Cardiac fibroblast (primary cell): ENCODE data around the gene DIS3L2.

Experiments used
- DNase-seq, 2 donors: peaks; one replicate each; pipeline versions ENCODE4 v3.0.0 to v3.0.0-alpha.2; 2010; ENCODE audit warnings: low read depth in 2 of 2
- H3K4me3 ChIP-seq, 2 donors: replicated peaks in 1 of 2; 1 replicate in 1 of 2; 2 replicates in 1 of 2; pipeline ENCODE4 v1.5.1; 2011; ENCODE audit warnings: low read depth in 2 of 2, low read length in 2 of 2, mild to moderate bottlenecking in 2 of 2, moderate library complexity in 1 of 2
- CTCF ChIP-seq: IDR thresholded peaks from one replicate; pipeline ENCODE4 v1.5.1; 2011; ENCODE audit warnings: low read depth, mild to moderate bottlenecking, low read length, inconsistent platforms

Gene DIS3L2

GRCh38 chr2:232250246-232251175 is 289.0 kb downstream of the DIS3L2 start:
- no peak for DNase-seq
- no peak for TF ChIP-seq CTCF

GRCh38 chr2:232255033-232255432 is 293.5 kb downstream of the DIS3L2 start:
- DNase-seq: no peak
- TF ChIP-seq CTCF: no peak
- H3K4me3 ChIP-seq: no peak overlapping the region

More at GRCh38 chr2:232250246-232251175, 289.0 kb downstream of the DIS3L2 start:
- no peak overlapping the region for H3K4me3 ChIP-seq

GRCh38 chr2:232260075-232260474 is 298.6 kb downstream of the DIS3L2 start:
- DNase-seq: peak; percentile 93 to 94
- no peak for TF ChIP-seq CTCF
- peak overlapping the region in 1 of 2 donors; percentile 39 for H3K4me3 ChIP-seq

GRCh38 chr2:232261776-232262175 is 300.3 kb downstream of the DIS3L2 start:
- no peak for DNase-seq

GRCh38 chr2:232263295-232263694 is 301.8 kb downstream of the DIS3L2 start:
- H3K4me3 ChIP-seq: no peak overlapping the region
- no peak for TF ChIP-seq CTCF
- no peak for DNase-seq

More at GRCh38 chr2:232261776-232262175, 300.3 kb downstream of the DIS3L2 start:
- no peak overlapping the region for H3K4me3 ChIP-seq
- no peak for TF ChIP-seq CTCF

GRCh38 chr2:232264081-232264480 is 302.6 kb downstream of the DIS3L2 start:
- TF ChIP-seq CTCF: no peak
- H3K4me3 ChIP-seq: no peak overlapping the region
- DNase-seq: no peak

GRCh38 chr2:232265329-232265728 is 303.8 kb downstream of the DIS3L2 start:
- TF ChIP-seq CTCF: no peak
- DNase-seq: no peak
- H3K4me3 ChIP-seq: no peak overlapping the region
